ENCODE data around the gene PALD1. TPM values are rescaled to one million over a fixed set of nuclear protein-coding genes. Genes with fewer than 3 reads are reported as not detected.

PALD1 gene
- total and polyA plus RNA-seq, 2 experiments from 2014 or later = 11.9 to 58.2 TPM

DNA sequence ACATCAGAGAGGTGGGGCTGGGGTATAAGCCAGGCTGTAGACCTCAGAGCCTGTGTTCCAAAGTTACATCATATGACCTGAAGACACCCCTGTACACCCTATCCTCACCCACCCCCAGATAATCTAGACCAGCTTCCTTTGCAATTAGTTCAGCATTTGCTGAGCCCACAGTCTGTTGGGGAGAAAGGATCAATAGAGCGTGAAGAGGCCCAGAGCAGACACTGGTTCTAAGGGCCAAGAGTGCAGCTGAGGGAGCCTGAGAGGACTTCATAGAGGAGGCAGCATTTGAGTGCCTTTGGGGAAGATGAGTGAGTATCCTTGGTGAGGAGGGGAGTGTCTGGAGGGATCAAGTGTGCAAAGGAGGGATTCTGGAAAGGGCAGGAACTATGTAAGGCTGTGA lies 65.3 kb downstream of the PALD1 start (continued):
- TF ChIP-seq, protein P1, sequence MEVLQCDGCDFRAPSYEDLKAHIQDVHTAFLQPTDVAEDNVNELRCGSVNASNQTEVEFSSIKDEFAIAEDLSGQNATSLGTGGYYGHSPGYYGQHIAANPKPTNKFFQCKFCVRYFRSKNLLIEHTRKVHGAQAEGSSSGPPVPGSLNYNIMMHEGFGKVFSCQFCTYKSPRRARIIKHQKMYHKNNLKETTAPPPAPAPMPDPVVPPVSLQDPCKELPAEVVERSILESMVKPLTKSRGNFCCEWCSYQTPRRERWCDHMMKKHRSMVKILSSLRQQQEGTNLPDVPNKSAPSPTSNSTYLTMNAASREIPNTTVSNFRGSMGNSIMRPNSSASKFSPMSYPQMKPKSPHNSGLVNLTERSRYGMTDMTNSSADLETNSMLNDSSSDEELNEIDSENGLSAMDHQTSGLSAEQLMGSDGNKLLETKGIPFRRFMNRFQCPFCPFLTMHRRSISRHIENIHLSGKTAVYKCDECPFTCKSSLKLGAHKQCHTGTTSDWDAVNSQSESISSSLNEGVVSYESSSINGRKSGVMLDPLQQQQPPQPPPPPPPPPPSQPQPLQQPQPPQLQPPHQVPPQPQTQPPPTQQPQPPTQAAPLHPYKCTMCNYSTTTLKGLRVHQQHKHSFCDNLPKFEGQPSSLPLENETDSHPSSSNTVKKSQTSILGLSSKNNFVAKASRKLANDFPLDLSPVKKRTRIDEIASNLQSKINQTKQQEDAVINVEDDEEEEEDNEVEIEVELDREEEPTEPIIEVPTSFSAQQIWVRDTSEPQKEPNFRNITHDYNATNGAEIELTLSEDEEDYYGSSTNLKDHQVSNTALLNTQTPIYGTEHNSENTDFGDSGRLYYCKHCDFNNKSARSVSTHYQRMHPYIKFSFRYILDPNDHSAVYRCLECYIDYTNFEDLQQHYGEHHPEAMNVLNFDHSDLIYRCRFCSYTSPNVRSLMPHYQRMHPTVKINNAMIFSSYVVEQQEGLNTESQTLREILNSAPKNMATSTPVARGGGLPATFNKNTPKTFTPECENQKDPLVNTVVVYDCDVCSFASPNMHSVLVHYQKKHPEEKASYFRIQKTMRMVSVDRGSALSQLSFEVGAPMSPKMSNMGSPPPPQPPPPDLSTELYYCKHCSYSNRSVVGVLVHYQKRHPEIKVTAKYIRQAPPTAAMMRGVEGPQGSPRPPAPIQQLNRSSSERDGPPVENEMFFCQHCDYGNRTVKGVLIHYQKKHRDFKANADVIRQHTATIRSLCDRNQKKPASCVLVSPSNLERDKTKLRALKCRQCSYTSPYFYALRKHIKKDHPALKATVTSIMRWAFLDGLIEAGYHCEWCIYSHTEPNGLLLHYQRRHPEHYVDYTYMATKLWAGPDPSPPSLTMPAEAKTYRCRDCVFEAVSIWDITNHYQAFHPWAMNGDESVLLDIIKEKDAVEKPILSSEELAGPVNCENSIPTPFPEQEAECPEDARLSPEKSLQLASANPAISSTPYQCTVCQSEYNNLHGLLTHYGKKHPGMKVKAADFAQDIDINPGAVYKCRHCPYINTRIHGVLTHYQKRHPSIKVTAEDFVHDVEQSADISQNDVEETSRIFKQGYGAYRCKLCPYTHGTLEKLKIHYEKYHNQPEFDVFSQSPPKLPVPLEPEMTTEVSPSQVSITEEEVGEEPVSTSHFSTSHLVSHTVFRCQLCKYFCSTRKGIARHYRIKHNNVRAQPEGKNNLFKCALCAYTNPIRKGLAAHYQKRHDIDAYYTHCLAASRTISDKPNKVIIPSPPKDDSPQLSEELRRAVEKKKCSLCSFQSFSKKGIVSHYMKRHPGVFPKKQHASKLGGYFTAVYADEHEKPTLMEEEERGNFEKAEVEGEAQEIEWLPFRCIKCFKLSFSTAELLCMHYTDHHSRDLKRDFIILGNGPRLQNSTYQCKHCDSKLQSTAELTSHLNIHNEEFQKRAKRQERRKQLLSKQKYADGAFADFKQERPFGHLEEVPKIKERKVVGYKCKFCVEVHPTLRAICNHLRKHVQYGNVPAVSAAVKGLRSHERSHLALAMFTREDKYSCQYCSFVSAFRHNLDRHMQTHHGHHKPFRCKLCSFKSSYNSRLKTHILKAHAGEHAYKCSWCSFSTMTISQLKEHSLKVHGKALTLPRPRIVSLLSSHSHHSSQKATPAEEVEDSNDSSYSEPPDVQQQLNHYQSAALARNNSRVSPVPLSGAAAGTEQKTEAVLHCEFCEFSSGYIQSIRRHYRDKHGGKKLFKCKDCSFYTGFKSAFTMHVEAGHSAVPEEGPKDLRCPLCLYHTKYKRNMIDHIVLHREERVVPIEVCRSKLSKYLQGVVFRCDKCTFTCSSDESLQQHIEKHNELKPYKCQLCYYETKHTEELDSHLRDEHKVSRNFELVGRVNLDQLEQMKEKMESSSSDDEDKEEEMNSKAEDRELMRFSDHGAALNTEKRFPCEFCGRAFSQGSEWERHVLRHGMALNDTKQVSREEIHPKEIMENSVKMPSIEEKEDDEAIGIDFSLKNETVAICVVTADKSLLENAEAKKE (CRISPR knock-in tag; IDR thresholded peaks at IDR 0.05) = no peak
- TF ChIP-seq EZH2phosphoT487 (IDR thresholded peaks at IDR 0.05; ENCODE audit: unreplicated experiment) (no peak), JUNB (IDR thresholded peaks at IDR 0.05; ENCODE audit: unreplicated experiment) (no peak), STAT1 (IDR thresholded peaks at IDR 0.05; ENCODE audit: unreplicated experiment) (no peak)

DNA sequence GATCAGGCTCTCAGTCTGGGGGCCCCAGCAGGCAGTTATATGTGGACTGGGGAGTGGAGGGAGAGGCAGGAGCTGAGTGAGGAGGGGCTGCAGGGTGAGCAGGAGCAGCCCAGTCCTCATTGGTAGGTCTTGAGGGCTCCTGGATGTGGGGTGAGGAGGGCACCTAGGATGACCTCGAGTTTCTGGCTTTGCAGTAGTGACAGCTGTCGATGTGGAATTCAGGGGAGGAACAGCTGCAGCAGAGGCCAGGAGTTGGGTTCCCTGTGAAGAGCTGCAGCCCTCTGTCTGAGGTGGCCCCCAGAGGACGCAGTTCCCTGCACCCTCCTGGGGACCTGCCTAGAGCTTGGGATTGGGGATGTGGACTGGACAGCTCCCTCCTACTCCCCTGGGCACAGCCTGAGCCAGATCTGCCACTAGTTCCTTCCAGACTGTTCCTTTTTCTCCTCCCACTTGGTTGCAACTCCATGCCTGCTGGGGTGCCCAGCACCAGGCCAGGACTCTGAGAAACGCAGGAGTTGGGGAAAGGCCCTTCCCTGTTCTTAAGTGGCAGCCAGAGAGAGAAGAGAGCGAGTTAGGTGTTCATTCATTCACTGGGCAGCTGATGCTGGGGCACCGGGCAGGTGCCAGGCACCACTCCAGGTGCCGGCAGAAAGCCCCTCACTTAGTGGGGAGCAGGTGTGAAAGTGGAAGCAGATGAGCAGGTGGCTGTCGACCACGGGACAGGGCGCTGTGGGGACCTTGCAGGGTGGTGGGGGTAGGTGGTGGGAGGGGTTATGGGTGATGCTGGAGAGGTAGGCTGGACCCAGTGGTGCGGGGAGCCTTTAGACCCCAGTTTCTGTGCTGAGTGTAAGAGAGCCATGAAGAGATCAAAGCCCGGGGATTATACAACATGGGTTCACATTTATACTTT lies 66.1 kb downstream of the PALD1 start:
- Mint-ChIP-seq H3K4me3 (no peak overlapping the region), H3K27me3 (ENCODE audit: insufficient read depth, low read depth, poor library complexity) (peaks cover 12% of the 10 kb centered on the region), H3K4me1 (peaks cover under 1% of the 10 kb centered on the region; the same call in 2 of the 3 replicates), H3K36me3 (ENCODE audit: low read depth) (peaks cover 6% of the 10 kb centered on the region; the same call in 2 of the 3 replicates), H3K9me3 (no peaks in the 10 kb centered on the region), H3K27ac (no peak overlapping the region)
- H3K4me3 ChIP-seq = no peak overlapping the region
- no peak overlapping the region for H2AFZ ChIP-seq
- H3K79me2 ChIP-seq (replicated peaks; ENCODE audit: insufficient read depth) = no peaks in the 10 kb centered on the region
- H3K27me3 ChIP-seq (ENCODE audit: insufficient read depth) = no peaks in the 10 kb centered on the region
- no peak for DNase-seq (ENCODE audit: low spot score)
- H3K4me1 ChIP-seq (ENCODE audit: insufficient read depth) = no peaks in the 10 kb centered on the region
- no peak overlapping the region for H3K4me2 ChIP-seq
- H4K20me1 ChIP-seq (replicated peaks; ENCODE audit: insufficient read depth) = no peaks in the 10 kb centered on the region
- H3K36me3 ChIP-seq (ENCODE audit: insufficient read depth) = peaks cover 4% of the 10 kb centered on the region; the same call in 1 of the 2 replicates
- H3K27ac ChIP-seq (ENCODE audit: low read depth) = no peak overlapping the region
- no peak for ATAC-seq
- H3K9me2 ChIP-seq (ENCODE audit: insufficient read depth) = no peaks in the 10 kb centered on the region
- H3F3A ChIP-seq (replicated peaks; ENCODE audit: low read depth) = no peaks in the 10 kb centered on the region
- TF ChIP-seq, protein P2, sequence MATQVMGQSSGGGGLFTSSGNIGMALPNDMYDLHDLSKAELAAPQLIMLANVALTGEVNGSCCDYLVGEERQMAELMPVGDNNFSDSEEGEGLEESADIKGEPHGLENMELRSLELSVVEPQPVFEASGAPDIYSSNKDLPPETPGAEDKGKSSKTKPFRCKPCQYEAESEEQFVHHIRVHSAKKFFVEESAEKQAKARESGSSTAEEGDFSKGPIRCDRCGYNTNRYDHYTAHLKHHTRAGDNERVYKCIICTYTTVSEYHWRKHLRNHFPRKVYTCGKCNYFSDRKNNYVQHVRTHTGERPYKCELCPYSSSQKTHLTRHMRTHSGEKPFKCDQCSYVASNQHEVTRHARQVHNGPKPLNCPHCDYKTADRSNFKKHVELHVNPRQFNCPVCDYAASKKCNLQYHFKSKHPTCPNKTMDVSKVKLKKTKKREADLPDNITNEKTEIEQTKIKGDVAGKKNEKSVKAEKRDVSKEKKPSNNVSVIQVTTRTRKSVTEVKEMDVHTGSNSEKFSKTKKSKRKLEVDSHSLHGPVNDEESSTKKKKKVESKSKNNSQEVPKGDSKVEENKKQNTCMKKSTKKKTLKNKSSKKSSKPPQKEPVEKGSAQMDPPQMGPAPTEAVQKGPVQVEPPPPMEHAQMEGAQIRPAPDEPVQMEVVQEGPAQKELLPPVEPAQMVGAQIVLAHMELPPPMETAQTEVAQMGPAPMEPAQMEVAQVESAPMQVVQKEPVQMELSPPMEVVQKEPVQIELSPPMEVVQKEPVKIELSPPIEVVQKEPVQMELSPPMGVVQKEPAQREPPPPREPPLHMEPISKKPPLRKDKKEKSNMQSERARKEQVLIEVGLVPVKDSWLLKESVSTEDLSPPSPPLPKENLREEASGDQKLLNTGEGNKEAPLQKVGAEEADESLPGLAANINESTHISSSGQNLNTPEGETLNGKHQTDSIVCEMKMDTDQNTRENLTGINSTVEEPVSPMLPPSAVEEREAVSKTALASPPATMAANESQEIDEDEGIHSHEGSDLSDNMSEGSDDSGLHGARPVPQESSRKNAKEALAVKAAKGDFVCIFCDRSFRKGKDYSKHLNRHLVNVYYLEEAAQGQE (IDR thresholded peaks at IDR 0.05; ENCODE audit: unreplicated experiment) = no peak
- TF ChIP-seq POLR2AphosphoS5 (IDR thresholded peaks at IDR 0.05; ENCODE audit: low read depth) (no peak), NANOG (IDR thresholded peaks at IDR 0.05; ENCODE audit: borderline replicate concordance) (no peak), ZNF114 (CRISPR knock-in tag; IDR thresholded peaks at IDR 0.05) (no peak), STAT1 (IDR thresholded peaks at IDR 0.05; ENCODE audit: unreplicated experiment) (no peak)
